HG03342 (cell line): Measurements from ENCODE around the gene DKK3.

Experiments
- ATAC-seq: cut with Tn5 transposase; IDR thresholded peaks from one replicate; pipeline ENCODE4 v1.9.1; 2021; ENCODE audit warnings: mild to moderate bottlenecking, moderate library complexity; ENCODE audit not compliant: unreplicated experiment

DKK3 gene

DNA sequence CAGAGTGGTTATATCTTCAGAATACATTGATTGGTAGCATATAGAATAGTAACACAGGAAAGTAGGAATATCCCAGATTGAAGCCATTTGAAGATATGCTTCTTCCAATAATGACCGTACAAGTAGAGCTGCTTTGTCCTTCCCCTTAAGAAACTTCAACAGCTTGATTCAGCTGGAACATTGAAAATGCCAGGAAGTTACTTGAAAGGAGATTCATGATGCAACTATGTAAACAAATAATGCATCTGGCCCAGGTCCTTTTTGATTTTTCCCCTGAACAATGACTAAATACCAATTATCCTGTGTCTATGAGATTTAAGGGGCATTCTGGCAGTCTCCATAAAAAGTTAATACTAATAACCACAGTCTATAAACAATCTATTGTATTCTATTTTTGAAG lies 3.0 kb downstream of the DKK3 start:
- ATAC-seq: no peak

- ATAC-seq: no peak
Observed at GRCh38 chr11:12005061-12005460, 3.4 kb downstream of the DKK3 start.

GRCh38 chr11:12003815-12004214 lies 4.6 kb downstream of the DKK3 start:
- ATAC-seq: no peak

DNA sequence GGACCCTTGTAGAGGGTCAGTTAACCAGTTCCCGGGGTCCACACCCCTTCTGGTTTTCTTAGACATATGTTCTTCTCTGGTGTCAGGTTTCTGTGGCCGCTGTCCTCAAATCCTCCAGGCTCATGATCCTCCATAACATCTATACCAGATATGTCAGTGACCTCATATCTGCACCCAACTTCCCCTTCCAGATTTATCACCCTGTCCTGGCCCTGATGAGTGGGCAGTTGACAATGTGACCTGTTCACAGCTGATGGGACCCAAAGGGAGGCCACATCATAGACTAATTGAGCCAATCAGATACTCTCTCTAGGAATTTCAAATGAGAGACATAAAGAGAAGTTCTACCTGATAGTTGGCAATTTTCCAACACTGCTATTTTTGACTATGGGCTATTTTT lies 5.1 kb downstream of the DKK3 start:
- ATAC-seq: no peak

GRCh38 chr11:12001186-12001585 lies 7.2 kb downstream of the DKK3 start:
- no peak for ATAC-seq

GRCh38 chr11:11998091-11998781 lies 10.2 kb downstream of the DKK3 start:
- ATAC-seq: no peak

DNA sequence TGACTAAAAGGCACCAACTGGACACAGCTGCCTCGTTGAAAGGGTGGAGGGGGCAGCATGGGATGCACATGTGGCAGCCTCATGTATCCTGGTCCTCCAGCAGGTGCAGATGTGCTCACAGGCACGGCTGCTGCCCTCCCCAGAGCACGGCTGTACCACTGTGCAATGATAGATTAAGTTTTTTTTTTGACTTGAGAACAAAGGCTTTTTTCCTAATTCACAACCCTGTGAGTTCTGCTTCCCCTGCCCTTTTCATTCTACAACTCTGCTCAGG lies 11.4 kb downstream of the DKK3 start:
- ATAC-seq: no peak

DNA sequence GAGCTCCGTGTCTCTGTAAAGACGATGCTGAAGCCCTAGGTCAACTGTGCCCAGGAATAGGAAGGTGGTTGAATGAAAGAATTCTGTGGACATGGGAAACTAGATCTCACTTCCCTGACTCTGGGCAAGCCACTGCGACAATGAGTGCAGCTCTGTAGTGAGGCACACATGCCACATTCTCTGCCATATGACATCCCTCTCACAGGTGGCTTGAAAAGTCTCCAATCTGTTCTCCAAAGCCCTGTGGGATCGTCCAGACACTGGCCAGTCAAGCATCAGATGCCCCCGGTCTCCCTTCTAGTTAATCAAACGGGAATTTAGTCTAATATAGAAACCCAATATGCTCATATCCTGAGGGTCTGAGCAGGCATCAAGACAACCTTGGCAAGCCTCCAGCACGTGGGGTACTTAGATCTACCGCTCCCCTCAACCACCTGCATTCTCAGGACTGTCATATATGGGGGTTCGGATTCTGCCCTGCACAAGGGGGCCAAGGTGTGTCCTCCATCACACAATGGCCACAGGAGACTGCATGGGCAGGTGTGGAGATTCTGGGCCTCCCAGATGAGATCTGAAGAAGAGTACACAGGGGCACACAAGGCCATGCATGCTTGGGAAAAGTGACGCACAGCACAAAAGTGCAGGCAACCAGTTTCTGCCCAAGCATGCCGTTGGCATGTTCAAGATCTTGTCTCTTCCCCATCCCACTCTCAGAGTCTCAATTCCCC lies 11.9 kb downstream of the DKK3 start:
- no peak for ATAC-seq

GRCh38 chr11:11995601-11996000 lies 12.8 kb downstream of the DKK3 start:
- no peak for ATAC-seq

DNA sequence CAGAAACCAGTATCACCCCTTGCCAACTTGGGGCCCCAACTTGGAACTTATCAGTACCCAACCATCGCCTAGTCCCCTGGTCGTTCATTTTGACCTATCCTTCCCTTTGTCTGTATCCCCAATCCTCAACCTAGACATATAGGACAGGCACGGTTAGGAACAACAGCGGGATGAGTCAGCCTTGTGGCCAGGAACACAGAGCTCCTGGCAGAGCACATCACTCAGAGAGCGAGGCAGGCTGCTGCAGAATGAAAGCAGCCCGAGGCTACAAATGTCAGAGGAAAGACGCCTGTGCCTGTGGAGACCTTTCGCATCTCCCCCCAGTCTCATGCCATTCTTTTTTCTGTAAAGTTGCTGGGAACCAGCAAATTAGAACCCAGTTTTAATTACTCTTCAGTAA lies 14.6 kb downstream of the DKK3 start:
- no peak for ATAC-seq

DNA sequence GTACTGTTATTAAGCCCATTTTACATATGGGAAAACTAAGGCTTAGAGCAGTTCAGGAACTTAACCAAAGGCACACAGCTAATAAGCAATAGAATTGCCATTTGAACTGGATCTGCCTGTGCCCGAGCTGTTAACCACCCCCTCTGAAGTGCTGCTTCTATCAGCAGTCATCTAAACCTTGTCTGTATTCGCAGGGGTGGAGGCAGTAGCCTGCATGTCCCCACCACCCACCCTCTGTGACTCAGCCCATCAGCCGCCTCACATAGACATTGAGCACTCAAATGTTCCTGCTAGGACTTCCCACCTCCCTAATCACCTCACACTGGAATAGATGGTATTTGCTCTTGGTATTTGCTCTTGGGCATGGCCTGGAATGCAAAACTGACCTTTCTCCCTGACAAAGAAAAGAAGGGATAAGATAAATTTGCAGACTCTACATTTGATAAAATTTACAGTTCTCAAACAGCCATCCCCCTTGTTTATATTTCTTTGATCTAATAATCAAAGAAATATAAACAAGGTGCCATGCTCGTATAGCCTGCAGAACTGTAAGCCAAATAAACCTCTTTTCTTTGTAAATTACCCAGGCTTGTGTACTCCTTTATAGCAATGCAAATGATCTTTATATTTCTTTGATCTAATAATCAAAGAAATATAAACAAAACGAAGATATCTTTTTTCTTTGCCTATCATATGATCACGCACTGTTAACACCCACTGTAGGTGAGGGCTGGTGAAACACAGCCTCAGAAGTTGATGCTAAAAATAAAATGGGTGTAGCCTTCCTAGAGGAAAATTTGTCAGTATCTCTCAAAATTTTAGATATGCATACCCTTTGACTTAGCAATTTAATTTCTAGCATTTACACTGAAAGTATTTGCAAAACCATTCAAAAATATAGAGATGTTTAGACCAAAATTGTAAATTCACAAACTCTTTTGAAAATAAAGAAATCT lies 15.9 kb downstream of the DKK3 start:
- ATAC-seq: no peak

DNA sequence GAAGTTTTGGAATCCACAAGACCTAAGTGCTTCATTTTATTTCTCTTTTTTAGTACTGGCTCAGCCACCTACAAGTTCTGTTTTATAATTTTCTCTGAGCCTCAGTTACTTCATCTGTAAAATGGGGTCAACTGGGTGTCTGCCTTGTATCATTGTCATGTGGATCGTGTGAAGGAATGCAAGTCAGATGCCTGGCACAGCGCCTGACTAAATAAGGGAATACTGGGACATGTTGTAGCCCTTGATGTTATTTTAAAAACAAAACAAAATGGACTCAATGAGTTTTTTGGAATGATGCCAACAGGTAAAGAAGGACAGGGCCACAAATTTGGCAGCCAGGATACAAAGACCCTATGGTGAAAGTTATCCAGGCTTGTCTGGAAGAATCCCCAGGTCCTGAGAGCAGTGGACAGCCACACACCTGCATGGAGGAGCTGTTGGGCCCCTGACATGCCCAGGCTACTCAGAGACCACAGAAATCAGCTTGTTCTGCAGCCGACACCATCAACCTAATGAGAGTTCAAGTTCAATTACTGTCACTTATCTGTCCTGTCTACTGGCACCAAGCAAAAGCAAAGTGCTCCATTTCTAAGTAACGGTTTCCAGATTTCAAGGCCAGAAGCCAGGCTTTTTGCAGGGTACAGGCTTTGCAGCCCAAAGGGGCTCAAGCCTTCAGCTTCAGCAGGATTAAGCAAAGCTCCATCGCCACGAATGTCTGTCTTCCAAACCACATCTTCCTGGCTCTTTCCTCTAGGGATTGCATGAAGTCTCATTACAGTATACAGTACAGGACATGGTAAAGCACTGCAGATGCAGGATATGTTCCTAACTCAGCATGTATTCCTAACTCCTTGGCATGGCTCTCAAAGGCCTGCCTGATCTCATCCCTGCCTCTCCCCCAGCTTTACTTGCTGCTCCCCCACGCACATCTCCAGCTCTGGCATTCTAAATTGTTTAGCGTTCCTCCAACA lies 18.4 kb downstream of the DKK3 start:
- no peak for ATAC-seq

DNA sequence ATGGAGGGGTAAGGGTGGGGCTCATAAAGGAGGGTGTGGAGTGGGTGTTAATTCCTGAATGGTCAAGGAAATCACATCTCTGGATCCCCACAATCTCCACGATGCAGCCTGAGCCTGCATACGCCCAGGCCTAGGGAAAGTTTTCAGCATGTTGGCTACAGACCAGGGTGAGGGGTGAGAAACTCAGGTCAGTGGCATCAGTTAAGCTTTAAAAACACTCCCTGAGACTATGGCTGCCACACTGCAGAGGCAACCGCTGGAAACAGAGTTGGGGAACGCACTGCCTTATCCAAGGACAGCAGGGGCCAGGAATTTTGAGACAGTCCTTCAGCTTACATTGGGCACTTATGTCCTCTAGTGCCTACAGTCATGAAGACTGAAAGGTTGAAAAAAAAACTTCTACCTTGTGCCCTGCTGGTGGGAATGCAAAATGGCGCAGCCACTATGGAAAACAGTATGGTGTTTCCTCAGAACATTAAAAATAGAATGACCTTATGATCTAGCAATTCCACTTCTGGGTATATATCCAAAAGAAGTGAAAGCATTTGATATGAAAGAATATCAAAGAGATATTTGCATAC lies 19.7 kb downstream of the DKK3 start:
- no peak for ATAC-seq

DNA sequence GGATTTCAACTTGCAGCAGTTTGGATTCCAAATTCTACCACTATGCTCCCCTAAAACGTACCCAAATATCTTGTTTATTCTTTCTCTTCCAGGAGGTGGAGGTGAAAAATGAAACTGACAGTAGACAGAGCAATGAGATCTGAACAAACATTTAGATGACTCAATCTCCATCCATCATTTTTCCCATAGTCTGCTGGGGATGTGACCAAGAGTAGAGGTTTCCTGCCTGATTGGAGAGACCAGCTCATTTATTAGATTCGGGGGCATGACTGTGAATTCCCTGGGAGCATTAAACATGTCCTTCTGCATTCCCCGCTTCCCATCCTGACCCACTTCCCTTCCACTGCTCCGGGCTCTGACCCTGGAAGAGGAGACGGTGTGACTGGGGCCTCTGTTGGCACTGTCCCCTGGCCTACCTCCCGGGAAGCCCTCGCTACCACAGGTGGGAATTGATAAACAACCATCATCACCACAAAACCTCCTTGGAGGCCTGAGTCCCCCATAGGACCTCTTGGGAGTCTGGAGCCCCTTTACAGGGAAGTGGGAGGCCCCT lies 20.3 kb downstream of the DKK3 start:
- ATAC-seq: no peak

DNA sequence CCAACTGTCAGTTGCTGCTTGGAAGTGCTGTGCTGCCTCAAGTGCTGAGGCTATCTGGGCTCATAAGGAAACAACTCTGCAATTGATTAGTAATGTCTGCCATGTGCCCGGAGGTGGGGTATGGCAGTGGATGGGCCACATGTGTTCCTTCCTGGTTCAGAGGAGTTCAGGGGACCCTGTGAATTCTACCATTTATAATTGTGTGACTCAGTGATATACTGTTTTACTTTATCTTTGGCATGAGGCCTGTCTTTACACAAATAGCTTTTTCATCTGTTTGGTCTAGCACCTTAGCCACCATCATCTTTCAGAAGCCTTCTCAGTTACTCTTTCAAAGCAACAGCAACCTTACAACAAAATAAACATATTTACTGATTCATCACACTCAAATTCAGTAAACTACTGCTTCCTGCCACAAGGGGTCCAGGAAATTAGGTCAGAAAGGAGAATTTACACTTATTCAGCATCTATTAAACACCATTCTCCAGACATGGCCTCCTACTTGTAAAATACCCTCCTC lies 20.9 kb downstream of the DKK3 start:
- no peak for ATAC-seq

DNA sequence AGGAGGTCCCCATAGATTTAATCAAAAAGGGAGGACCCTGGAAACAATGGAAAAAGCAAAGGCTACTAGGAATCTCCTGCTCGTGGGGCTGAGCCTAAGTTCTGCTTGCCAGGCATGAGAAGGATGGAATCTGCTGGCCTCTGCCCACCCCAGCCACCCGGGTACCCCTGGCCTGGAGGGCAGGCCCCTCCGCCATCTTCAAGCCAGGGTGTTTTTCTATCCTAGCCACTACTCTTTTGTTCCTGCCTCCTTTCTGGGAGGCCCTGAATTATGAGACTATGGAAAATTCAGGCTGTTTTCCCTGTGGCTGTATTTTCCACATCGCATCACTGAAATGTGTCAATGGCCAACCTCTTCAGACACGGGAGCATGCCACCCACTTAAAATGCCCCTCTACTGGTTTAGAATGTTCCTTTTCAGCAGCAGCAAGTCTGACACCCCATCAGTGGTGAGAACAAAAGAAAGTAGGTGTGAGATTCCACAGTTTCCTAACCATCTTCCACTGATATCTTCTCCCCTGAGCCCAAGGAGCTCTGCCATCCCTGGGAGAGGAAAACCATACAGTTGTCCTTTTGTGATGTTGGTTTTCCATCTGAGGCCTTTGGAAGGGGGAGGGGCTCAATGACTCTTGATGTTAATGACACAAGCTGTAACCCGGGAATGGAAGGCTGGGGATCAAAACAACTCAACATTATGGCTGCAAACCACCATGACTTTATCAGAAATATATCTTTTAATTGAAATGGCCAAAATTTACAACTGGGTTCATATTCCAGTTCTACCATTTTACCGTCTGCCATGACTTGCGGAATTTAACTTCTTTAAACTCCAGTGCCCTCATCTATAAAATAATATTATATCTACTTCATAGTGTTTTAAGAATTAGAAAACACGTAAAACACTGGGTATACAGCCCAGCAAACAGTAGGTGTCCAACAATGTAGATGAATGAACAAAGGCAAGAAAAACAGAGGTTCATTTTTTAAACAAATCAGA lies 22.2 kb downstream of the DKK3 start:
- no peak for ATAC-seq

- no peak for ATAC-seq
Observed at GRCh38 chr11:11985016-11985715, 23.3 kb downstream of the DKK3 start.

- ATAC-seq: no peak
Observed at GRCh38 chr11:11984563-11984962, 23.9 kb downstream of the DKK3 start.
